SIG-M5 (cell line): ENCODE data around the gene FTCD.
"Not testable (repeated sequence)": the region's sequence is repeated elsewhere in the genome, so short reads cannot be mapped to it uniquely, and the experiment has no call there.

Experiments used
- DNase-seq: peaks from one replicate; lab custom pipeline; 2025; lab: John Stamatoyannopoulos, UW

FTCD gene

GRCh38 chr21:46155514-46156377 lies at the start of gene FTCD:
TSS of gene FTCD (minus strand) at chr21:46155579. CDS start at chr21:46155523, 56 bp downstream.
- DNase-seq = no peak

GRCh38 chr21:46205166-46205565 lies 49.8 kb upstream of the FTCD start:
- no peak for DNase-seq

- no peak for DNase-seq
These were observed 47.8 kb upstream of the FTCD start for GRCh38 chr21:46203203-46203600.

- DNase-seq = no peak
These were observed 47.3 kb upstream of the FTCD start for GRCh38 chr21:46202592-46203202.

- DNase-seq = not testable (repeated sequence)
These were observed 45.8 kb upstream of the FTCD start for GRCh38 chr21:46200877-46201803.

- DNase-seq = no peak
These were observed 44.3 kb upstream of the FTCD start for GRCh38 chr21:46199436-46200373.

- no peak for DNase-seq
These were observed 41.4 kb upstream of the FTCD start for GRCh38 chr21:46196733-46197132.

GRCh38 chr21:46195595-46196195 lies 40.3 kb upstream of the FTCD start:
- no peak for DNase-seq

GRCh38 chr21:46194374-46195334 lies 39.3 kb upstream of the FTCD start:
- no peak for DNase-seq

- DNase-seq = no peak
These were observed 38.5 kb upstream of the FTCD start for GRCh38 chr21:46193829-46194373.

- no peak for DNase-seq
These were observed 36.6 kb upstream of the FTCD start for GRCh38 chr21:46191686-46192575.

GRCh38 chr21:46191257-46191685 lies 35.9 kb upstream of the FTCD start:
- DNase-seq = no peak

GRCh38 chr21:46190491-46191131 lies 35.2 kb upstream of the FTCD start:
- no peak for DNase-seq

GRCh38 chr21:46189959-46190490 lies 34.6 kb upstream of the FTCD start:
- no peak for DNase-seq

GRCh38 chr21:46189213-46189958 lies 34.0 kb upstream of the FTCD start:
- DNase-seq = no peak
